ENCODE data around the gene OR2A25.

Gene OR2A25

GRCh38 chr7:144085978-144086377 is 16.4 kb downstream of the OR2A25 start, which contains the start of gene OR2A12:
Gene OR2A12, plus strand, starts transcription at chr7:144086278. Its CDS starts 8,830 bp downstream, at chr7:144095108.
- TF ChIP-seq CTCF (IDR thresholded peaks at IDR 0.05): no peak

GRCh38 chr7:144086730-144087129 is 17.1 kb downstream of the OR2A25 start:
- TF ChIP-seq CTCF (IDR thresholded peaks at IDR 0.05): no peak

- TF ChIP-seq CTCF (IDR thresholded peaks at IDR 0.05): no peak
Observed at GRCh38 chr7:144087230-144087629, 17.6 kb downstream of the OR2A25 start.

GRCh38 chr7:144090667-144091066 is 21.1 kb downstream of the OR2A25 start:
- no peak for TF ChIP-seq CTCF (IDR thresholded peaks at IDR 0.05)

- no peak for TF ChIP-seq CTCF (IDR thresholded peaks at IDR 0.05)
Observed at GRCh38 chr7:144098776-144099175, 29.2 kb downstream of the OR2A25 start.

GRCh38 chr7:144100607-144101006 is 31.0 kb downstream of the OR2A25 start:
- no peak for TF ChIP-seq CTCF (IDR thresholded peaks at IDR 0.05)

GRCh38 chr7:144102041-144102440 is 32.4 kb downstream of the OR2A25 start:
- no peak for TF ChIP-seq CTCF (IDR thresholded peaks at IDR 0.05)

- no peak for TF ChIP-seq CTCF (IDR thresholded peaks at IDR 0.05)
Observed at GRCh38 chr7:144105211-144105610, 35.6 kb downstream of the OR2A25 start.
